Measurements from ENCODE around the gene WDR86. TPM values are rescaled to one million over a fixed set of nuclear protein-coding genes. Genes with fewer than 3 reads are reported as not detected.

Gene WDR86
- total and polyA plus RNA-seq, 2 of the 4 experiments (the other 2 are of a cell fraction) = not detected

GRCh38 chr7:151439855-151440798, 30.3 kb upstream of the WDR86 start, which contains the start of gene CRYGN:
Gene CRYGN (minus strand): TSS chr7:151440141. CDS start chr7:151439917, 224 bp downstream.
- H2AFZ ChIP-seq (replicated peaks; ENCODE audit: low read length, poor library complexity) = peak within 1 kb of the TSS; percentile 81
- H2BK15ac ChIP-seq (ENCODE audit: low read depth, low read length) = no peak within 1 kb of the TSS
- H3K27me3 ChIP-seq (ENCODE audit: control insufficient read depth, insufficient read depth, low read length) = peaks cover 17% of the 10 kb centered on the region
- no peaks in the 10 kb centered on the region for H3K79me1 ChIP-seq (ENCODE audit: low read depth in 1 of 2, low read length in 2 of 2)
- in situ Hi-C loops (cut with MboI; ENCODE audit: low sequenced_read_pairs) (no loop called here), dilution Hi-C loops (cut with HindIII; ENCODE audit: low sequenced_read_pairs, unreplicated experiment) (no loop called here), intact Hi-C loops (cut with micrococcal nuclease) (no loop called here)
- H3K23ac ChIP-seq (ENCODE audit: low read depth, low read length) = no peak within 1 kb of the TSS
- H3K4me3 ChIP-seq (ENCODE audit: insufficient read depth, low read depth, low read length) = no peak within 1 kb of the TSS
- H2BK5ac ChIP-seq (ENCODE audit: low read depth, low read length, poor library complexity, severe bottlenecking) = no peak within 1 kb of the TSS
- H2BK120ac ChIP-seq (ENCODE audit: low read depth, low read length) = no peak within 1 kb of the TSS
- no peak within 1 kb of the TSS for H4K8ac ChIP-seq (ENCODE audit: low read depth in 2 of 2, low read length in 2 of 2)
- no peak within 1 kb of the TSS for H3K56ac ChIP-seq (ENCODE audit: extremely low read depth, insufficient read depth, low read length)
- CTCF ChIA-PET = interaction anchor here (0.6 to 0.8 kb wide), 2 partner anchors 72 to 83 kb away, joined by 3 read pairs; no protein-coding TSS in a partner anchor
- no peak within 1 kb of the TSS; the same call in 1 of the 2 replicates for H4K5ac ChIP-seq (ENCODE audit: low read depth, low read length)
- no peak within 1 kb of the TSS for H2AK9ac ChIP-seq (replicated peaks; ENCODE audit: low read depth, low read length, poor library complexity)
- no TSS peak for BruUV-seq (replicated peaks)
- no peaks in the 10 kb centered on the region for H3K9me3 ChIP-seq (ENCODE audit: control insufficient read depth, insufficient read depth, low read length)
- no peak within 1 kb of the TSS for H2AK5ac ChIP-seq (ENCODE audit: low read depth, low read length)
- H2BK20ac ChIP-seq (ENCODE audit: low read depth, low read length) = no peak within 1 kb of the TSS
- POLR2A ChIA-PET (ENCODE audit: unreplicated experiment) = no interaction called here
- no peak within 1 kb of the TSS for H3K9ac ChIP-seq (ENCODE audit: low read depth, low read length)
- no peak; the same call in 1 of the 2 replicates for ATAC-seq (ENCODE audit: low read depth)
- no peak within 1 kb of the TSS; the same call in 1 of the 2 replicates for H3K18ac ChIP-seq (ENCODE audit: low read depth, low read length)
- H3K9me1 ChIP-seq (ENCODE audit: insufficient read depth, low read length) = no peaks in the 10 kb centered on the region
- no peaks in the 10 kb centered on the region for H3K36me3 ChIP-seq (ENCODE audit: control insufficient read depth, insufficient read depth, low read length)
- WGBS, 2 experiments (ENCODE audit: extremely low coverage in 2 of 2, insufficient read length in 1 of 2) = 43% methylated on average over 7 of the region's 51 CpGs; no CpG with 5 or more reads in 1 of the 2 experiments
- DNase-seq = no peak
- H4K91ac ChIP-seq (ENCODE audit: insufficient read depth, low read depth, low read length) = no peak within 1 kb of the TSS
- peak within 1 kb of the TSS; percentile 43; the same call in 1 of the 2 replicates for H3K4me2 ChIP-seq (ENCODE audit: low read depth, low read length)
- no peak within 1 kb of the TSS for H3K14ac ChIP-seq (replicated peaks; ENCODE audit: low read depth, low read length)
- H3K4me1 ChIP-seq (ENCODE audit: control insufficient read depth, insufficient read depth, low read length) = peaks cover 6% of the 10 kb centered on the region; the same call in 1 of the 2 replicates
- no peak within 1 kb of the TSS for H3K27ac ChIP-seq (ENCODE audit: insufficient read depth, low read length)
- no peaks in the 10 kb centered on the region for H4K20me1 ChIP-seq (ENCODE audit: insufficient read depth, low read length)
- H3K4ac ChIP-seq (ENCODE audit: low read depth, low read length) = no peak within 1 kb of the TSS
- TF ChIP-seq SMC3 (IDR thresholded peaks at IDR 0.05; ENCODE audit: low read depth, low read length) (no peak), ELK1 (IDR thresholded peaks at IDR 0.05; ENCODE audit: borderline replicate concordance, low read depth, low read length) (no peak), RFX5 (IDR thresholded peaks at IDR 0.05; ENCODE audit: low read depth, low read length) (no peak), BHLHE40 (IDR thresholded peaks at IDR 0.05; ENCODE audit: low read depth, low read length) (no peak), FOS (IDR thresholded peaks at IDR 0.05; ENCODE audit: low read depth, low read length) (no peak), CEBPB (IDR thresholded peaks at IDR 0.05; ENCODE audit: low read depth, low read length) (no peak), RCOR1 (IDR thresholded peaks at IDR 0.05; ENCODE audit: insufficient replicate concordance, low read length) (no peak), CTCF (conservative IDR thresholded peaks at IDR 0.05; ENCODE audit: low read depth, low read length) (no peak), CHD1 (IDR thresholded peaks at IDR 0.05; ENCODE audit: low read depth, low read length) (no peak), RAD21 (IDR thresholded peaks at IDR 0.05; ENCODE audit: low read length) (no peak), MAFK (IDR thresholded peaks at IDR 0.05; ENCODE audit: low read depth, low read length) (no peak), NFE2L2 (IDR thresholded peaks at IDR 0.05; ENCODE audit: low read depth, low read length) (no peak), MAZ (IDR thresholded peaks at IDR 0.05; ENCODE audit: borderline replicate concordance, low read depth, low read length) (no peak), USF2 (IDR thresholded peaks at IDR 0.05; ENCODE audit: low read depth, low read length) (no peak)
